ENCODE data around the gene MTERF1. TPM values are rescaled to one million over a fixed set of nuclear protein-coding genes. Genes with fewer than 3 reads are reported as not detected.

Gene MTERF1
- total and polyA plus RNA-seq, 2 of the 13 experiments (the other 11 are each of a cell fraction or from before 2014, with no cell fraction given): 5.5 to 19.3 TPM

GRCh38 chr7:91880413-91881241, at the start of gene MTERF1 (continued):
- TF ChIP-seq ZNF577 (CRISPR knock-in tag; IDR thresholded peaks at IDR 0.05; ENCODE audit: borderline replicate concordance, low read depth) (no peak), ZNF569 (CRISPR knock-in tag; IDR thresholded peaks at IDR 0.05; ENCODE audit: borderline replicate concordance) (peak; percentile 68; the same call in 1 of the 2 replicates), ZNF737 (CRISPR knock-in tag; IDR thresholded peaks at IDR 0.05; ENCODE audit: borderline replicate concordance) (no peak), FOXP1 (IDR thresholded peaks at IDR 0.05) (no peak), FOXP1 (CRISPR knock-in tag; IDR thresholded peaks at IDR 0.05) (0 out of 2 replicates have a peak, but pooled peaks have one; percentile 36), SNRNP70 (IDR thresholded peaks at IDR 0.05; ENCODE audit: low read depth, low read length) (no peak), POLR2A (IDR thresholded peaks at IDR 0.05; ENCODE audit: insufficient read depth in 1 of 2, low read depth in 2 of 2, low read length in 2 of 2) (peak; percentile 88 to 90), ZNF572 (CRISPR knock-in tag; IDR thresholded peaks at IDR 0.05) (0 out of 2 replicates have a peak, but pooled peaks have one; percentile 20), SALL1 (CRISPR knock-in tag; IDR thresholded peaks at IDR 0.05) (peak; percentile 95), ZNF816 (CRISPR knock-in tag; IDR thresholded peaks at IDR 0.05; ENCODE audit: borderline replicate concordance) (0 out of 2 replicates have a peak, but pooled peaks have one; percentile 19), MTA3 (CRISPR knock-in tag; IDR thresholded peaks at IDR 0.05) (no peak), SAP130 (CRISPR knock-in tag; IDR thresholded peaks at IDR 0.05; ENCODE audit: low read depth) (peak; percentile 98), ZNF556 (CRISPR knock-in tag; IDR thresholded peaks at IDR 0.05; ENCODE audit: borderline replicate concordance) (no peak; the same call in 1 of the 2 replicates), ZSCAN20 (CRISPR knock-in tag; IDR thresholded peaks at IDR 0.05; ENCODE audit: borderline replicate concordance) (0 out of 2 replicates have a peak, but pooled peaks have one; percentile 47), RBM39 (IDR thresholded peaks at IDR 0.05; ENCODE audit: low read depth, low read length, poor library complexity, severe bottlenecking) (no peak), ZNF275 (CRISPR knock-in tag; IDR thresholded peaks at IDR 0.05; ENCODE audit: borderline replicate concordance) (peak; percentile 84; the same call in 1 of the 2 replicates), ZSCAN9 (CRISPR knock-in tag; IDR thresholded peaks at IDR 0.05; ENCODE audit: borderline replicate concordance) (no peak), ZNF3 (CRISPR knock-in tag; IDR thresholded peaks at IDR 0.05) (no peak; the same call in 1 of the 2 replicates)
- TF ChIP-seq, protein P1, sequence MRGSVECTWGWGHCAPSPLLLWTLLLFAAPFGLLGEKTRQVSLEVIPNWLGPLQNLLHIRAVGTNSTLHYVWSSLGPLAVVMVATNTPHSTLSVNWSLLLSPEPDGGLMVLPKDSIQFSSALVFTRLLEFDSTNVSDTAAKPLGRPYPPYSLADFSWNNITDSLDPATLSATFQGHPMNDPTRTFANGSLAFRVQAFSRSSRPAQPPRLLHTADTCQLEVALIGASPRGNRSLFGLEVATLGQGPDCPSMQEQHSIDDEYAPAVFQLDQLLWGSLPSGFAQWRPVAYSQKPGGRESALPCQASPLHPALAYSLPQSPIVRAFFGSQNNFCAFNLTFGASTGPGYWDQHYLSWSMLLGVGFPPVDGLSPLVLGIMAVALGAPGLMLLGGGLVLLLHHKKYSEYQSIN (CRISPR knock-in tag; IDR thresholded peaks at IDR 0.05; ENCODE audit: borderline replicate concordance): no peak
- TF ChIP-seq, protein P2, sequence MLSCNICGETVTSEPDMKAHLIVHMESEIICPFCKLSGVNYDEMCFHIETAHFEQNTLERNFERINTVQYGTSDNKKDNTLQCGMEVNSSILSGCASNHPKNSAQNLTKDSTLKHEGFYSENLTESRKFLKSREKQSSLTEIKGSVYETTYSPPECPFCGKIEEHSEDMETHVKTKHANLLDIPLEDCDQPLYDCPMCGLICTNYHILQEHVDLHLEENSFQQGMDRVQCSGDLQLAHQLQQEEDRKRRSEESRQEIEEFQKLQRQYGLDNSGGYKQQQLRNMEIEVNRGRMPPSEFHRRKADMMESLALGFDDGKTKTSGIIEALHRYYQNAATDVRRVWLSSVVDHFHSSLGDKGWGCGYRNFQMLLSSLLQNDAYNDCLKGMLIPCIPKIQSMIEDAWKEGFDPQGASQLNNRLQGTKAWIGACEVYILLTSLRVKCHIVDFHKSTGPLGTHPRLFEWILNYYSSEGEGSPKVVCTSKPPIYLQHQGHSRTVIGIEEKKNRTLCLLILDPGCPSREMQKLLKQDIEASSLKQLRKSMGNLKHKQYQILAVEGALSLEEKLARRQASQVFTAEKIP (CRISPR knock-in tag; IDR thresholded peaks at IDR 0.05; ENCODE audit: borderline replicate concordance): no peak
- TF ChIP-seq, protein P3, sequence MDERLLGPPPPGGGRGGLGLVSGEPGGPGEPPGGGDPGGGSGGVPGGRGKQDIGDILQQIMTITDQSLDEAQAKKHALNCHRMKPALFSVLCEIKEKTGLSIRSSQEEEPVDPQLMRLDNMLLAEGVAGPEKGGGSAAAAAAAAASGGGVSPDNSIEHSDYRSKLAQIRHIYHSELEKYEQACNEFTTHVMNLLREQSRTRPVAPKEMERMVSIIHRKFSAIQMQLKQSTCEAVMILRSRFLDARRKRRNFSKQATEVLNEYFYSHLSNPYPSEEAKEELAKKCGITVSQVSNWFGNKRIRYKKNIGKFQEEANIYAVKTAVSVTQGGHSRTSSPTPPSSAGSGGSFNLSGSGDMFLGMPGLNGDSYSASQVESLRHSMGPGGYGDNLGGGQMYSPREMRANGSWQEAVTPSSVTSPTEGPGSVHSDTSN (CRISPR knock-in tag; IDR thresholded peaks at IDR 0.05): no peak
